Stimulated activated CD4-positive, alpha-beta T cell treated with anti-CD3 and anti-CD28 coated beads, Interleukin-4, amount 100 ng/mL, for 48 hours (primary cell): ENCODE measurements around the gene MPPE1.
"Not testable (repeated sequence)": the region's sequence is repeated elsewhere in the genome, so short reads cannot be mapped to it uniquely, and the experiment has no call there.

ENCODE experiments used
- DNase-seq, 2 donors: peaks; one replicate each; pipeline ENCODE4 v3.0.0-alpha.2; 2020; ENCODE audit warnings: low read depth in 2 of 2

MPPE1 gene

GRCh38 chr18:11925800-11926481, 17.8 kb upstream of the MPPE1 start:
- DNase-seq = no peak

- DNase-seq = no peak
Measured at GRCh38 chr18:11923450-11923849, 15.3 kb upstream of the MPPE1 start.

DNA sequence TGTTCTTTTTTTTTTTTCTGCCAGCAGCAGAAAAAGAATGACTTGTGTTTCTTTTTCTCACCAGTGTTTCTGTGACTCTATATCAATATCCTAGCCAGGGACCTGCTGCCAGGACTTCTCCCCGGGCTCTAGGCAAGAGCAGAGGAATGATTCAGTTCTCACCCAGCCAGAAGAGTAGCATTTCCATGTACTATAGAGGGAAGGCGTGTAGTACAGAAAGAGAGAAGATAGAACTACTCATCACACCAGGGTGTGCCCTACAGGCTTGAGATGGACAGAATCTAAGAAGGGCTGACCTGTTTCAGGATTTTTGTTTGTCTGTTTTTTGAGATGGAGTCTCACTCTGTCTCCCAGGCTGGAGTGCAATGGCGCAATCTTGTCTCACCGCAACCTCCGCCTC, 11.4 kb upstream of the MPPE1 start:
- not testable (repeated sequence) for DNase-seq

DNA sequence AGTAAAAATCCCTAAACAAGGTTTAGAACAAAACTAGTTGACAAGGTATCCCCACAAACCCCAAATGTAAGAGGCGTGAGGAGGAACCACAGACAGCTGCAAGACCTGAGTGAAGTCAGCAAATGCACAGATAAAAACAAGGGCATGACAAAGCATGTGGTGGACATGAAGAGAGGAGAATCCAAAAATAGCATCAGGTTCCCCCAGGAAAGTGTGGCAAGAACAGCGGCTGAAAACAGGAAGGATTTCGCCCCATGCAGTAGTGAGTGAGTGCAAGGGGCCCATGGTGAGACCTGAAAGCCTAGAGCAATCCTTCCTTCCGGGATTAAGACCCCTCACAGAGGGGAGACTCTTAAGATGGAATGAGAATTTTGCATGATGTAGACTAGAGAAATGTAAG, 8.8 kb upstream of the MPPE1 start:
- DNase-seq = not testable (repeated sequence)

- DNase-seq = no peak
Measured at GRCh38 chr18:11909591-11910026, 1.5 kb upstream of the MPPE1 start.

DNA sequence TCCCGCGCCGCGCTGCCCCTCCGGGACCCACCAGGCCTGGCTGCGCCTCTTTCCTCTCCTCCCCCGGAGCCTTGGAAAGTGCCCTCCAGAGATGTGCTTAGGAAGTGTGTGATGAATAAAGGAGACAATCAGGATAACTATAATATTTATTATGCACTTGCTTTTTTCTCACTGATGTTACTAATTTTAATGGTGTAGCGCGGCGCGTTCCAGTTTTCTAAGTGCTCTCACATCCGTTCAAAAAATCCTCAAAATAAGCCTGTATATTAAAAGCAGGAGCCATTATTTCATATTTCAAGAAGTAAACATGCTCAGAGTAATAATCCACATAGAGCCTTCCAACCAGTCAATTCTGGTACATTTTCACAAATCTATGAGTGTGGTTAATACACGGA, 941 bp upstream of the MPPE1 start:
- no peak for DNase-seq

- DNase-seq = no peak
Measured at GRCh38 chr18:11906926-11907874, 917 bp downstream of the MPPE1 start.

- no peak for DNase-seq
Measured at GRCh38 chr18:11906176-11906575, 1.9 kb downstream of the MPPE1 start.

GRCh38 chr18:11905613-11906012, 2.5 kb downstream of the MPPE1 start:
- DNase-seq = no peak

DNA sequence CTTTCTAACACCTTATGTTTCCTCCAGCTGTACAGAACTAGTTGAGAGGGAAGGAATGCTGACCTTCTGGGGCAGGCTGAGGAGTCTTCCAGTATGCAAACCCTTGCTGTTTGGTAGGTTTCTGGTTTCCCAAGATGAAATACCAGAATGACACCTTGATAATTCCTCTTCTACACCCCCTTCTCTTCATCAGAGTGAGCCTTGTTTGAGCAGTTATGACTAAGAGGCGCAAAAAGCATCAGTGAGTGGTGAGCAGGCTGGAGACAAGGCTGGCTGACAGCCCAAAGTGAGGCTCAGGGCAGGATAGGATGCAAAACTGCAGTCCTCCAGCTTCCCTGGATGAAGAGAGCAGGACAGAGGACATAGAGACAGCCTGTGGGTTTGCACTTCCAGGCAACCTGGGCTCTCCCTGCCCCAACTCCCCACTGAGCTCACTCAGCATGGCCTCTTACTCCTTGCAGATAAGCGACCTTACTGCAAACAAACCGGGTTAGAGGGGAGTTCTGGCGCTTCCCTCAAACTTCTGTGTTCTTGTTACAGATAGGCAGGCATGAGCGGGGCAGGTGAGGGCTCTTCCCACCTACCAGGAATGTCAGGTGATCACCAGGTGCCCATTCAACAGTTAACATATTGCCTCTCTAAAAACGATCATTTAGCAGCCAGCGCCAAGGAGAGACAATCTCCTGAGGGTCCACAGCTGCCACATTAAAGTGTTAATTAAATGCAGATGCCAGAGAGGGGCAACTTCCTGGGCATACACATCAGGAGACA, 5.4 kb downstream of the MPPE1 start:
- no peak for DNase-seq

DNA sequence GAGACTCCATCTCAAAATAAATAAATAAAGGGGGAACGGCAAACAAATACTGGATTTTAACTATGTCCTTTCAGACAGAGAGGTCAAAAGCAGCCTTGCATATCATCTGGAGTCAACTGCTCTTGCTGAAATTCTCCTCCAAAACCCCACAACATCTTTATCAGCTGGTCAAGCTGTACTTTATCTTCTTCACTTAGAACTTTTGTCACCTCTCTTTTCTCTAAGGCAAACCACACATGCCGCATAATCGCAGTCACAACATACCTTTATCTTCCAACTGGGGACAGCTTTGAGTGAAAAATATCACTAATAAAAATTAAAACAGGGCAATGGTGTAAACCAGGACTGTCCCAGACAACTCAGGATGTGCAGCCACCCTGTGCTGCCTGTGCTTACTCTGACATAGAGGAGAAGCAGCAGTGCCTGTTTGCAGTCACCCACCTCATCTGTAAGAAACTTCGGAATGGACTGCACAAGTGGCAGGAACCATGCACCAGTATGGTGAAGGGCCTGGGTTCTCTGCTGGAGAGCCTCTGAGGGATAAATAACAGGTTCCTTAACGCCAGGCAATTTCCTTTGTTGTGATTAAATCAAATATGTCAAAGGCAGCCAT, 6.2 kb downstream of the MPPE1 start:
- DNase-seq = no peak

- DNase-seq = no peak
Measured at GRCh38 chr18:11899063-11899462, 9.1 kb downstream of the MPPE1 start.

DNA sequence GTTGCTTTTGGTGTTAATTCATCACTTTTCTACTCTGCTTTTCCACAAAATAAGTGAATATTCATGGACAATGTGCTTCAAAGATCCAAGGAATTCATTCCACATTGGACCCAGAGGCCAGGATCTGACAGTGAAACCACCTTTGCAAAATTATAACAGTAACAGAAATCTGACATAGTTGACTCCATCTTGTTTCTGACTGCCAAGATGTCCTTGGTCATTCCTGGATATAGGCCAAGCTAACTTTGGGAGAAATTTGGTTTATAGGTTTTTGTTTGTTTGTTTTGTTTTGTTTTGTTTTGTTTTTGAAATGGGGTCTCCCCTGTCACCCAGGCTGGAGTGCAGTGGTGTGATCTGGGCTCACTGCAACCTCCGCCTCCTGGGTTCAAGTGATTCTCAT, 10.3 kb downstream of the MPPE1 start:
- no peak for DNase-seq

- not testable (repeated sequence) for DNase-seq
Measured at GRCh38 chr18:11892438-11892837, 15.7 kb downstream of the MPPE1 start.

DNA sequence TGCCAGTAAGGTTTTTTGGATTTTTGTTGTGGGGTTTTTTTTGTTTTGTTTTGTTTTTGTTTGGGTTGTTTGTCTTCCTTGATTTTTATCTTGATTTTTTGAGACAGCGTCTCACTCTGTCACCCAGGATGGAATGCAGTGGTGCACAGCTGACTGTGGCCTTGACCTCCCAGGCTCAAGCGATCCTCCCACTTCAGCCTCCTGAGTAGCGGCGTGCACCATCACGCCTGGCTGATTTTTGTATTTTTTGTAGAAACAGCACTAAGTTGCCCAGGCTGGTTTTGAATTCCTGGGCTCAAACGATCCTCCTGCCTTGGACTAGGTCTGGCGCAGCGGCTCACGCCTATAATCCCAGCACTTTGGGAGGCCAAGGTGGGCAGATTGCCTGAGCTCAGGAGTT, 16.4 kb downstream of the MPPE1 start:
- no peak for DNase-seq

- DNase-seq = no peak
Measured at GRCh38 chr18:11889284-11889683, 18.8 kb downstream of the MPPE1 start.

DNA sequence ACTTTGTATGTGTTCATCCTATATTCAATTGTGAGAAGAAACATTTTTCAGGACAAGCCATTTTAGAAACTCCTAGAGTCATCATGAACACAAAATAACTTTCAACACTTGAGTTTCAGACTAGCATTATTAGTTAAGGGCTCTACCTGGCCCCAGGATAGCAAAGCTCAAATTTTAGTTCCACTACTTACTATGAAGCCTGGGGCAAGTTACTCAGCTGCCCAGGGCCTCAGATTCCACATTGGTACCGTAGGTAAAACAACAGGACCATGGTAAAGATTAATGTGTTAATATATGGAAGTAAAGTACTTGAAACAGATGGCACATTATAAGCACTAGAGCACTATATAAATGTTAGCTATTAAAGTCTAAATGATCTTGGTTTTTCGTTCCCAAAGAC, 19.4 kb downstream of the MPPE1 start:
- no peak for DNase-seq

DNA sequence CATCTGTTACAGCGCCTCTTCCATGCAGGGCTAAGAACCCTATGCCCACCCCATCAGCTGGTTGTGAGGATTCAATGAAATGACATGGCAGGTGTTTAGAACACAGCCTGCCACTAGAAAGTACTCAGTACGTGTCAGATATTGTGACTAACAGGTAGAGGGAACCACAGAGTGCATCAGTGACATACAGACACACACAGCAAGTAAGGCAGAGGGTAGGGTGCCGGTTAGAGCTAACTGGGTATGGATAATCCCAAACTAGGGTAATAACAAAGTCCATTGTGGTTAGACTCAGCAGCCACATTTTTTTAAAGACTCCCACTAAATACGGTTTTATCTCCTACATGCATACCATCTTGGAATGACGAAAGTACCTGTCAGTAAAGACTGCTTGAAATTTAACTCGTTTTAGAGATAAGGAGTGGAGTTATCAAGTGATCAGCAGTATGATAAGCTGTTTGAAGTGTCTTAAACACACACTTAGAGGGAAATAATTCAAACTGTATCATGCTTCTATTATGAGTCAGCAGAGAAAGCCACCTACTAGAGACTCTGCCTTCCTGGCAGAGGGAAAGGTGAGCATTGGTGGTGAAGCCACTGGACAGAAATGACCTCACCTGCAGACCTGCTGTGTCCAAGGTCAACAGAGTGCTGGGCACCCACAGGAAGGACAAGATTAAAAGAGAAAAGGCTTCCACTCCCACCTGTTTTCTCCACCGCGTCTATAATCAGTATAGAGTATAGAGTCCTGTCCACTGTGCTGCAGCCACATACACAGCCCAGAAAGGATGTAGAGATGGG, 20.6 kb downstream of the MPPE1 start:
- DNase-seq = no peak

DNA sequence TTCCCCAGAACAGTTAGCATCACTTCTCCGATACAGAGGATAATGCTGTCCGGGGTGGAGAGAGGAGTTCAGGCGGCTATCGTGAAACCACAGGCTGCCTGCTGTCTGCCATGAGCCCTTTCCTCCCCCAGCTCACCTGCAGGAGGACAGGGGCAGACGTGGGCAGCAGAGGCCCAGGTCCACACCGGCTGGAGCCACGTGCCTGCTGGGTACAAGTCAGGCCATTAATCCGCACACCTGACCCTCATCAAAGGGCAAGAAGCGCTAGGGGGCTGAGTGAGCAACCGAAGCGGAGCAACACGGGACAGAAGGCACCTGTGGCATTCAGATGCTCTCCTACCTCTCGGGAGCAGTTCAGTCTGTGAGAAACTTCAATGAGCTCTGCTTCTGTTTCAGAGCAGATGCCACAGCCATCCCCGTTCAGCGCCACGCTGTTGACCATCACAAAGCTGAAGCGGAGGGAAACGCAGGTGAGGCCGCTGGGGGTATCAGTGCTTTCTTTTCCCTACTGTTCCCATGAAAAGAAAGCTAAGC, 21.5 kb downstream of the MPPE1 start:
- no peak for DNase-seq

DNA sequence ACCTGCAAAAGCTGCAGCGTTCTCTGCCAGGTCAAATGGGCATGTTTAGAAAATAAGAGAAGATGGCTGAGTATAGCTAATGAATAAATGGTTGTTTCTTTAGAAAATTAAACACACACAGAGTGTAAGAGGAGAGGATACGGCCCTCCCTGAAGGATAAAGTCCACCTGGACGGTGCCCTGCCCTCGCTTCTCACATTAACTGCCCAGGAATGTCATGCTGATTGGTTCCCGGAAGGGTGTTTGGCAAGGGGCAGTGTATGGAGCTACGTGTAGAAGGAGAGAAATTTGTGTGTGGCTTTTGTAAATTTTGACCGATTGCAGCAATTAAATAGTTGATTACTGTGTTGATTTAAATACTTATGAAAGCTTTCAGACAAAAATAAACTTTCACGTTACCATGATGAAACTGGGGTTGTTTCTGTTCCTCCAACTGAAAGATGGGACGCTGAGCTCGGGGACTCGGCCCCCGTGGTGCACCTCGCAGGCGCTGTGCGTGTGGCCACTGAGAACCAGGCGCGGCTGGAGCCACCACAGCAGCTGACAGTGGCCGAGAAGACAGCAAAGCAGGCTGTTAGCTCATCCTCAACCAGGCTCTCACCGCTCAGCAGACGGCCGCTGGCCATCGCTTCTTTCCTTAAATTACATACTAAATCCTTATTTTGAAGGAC, 22.7 kb downstream of the MPPE1 start:
- no peak for DNase-seq
